GM19438 (cell line): Measurements from ENCODE around the gene CEP162.
"Not testable (repeated sequence)": the region's sequence is repeated elsewhere in the genome, so short reads cannot be mapped to it uniquely, and the experiment has no call there.

Experiments
- ATAC-seq: cut with Tn5 transposase; IDR thresholded peaks from one replicate; pipeline ENCODE4 v1.9.1; 2021; ENCODE audit warnings: low read depth; ENCODE audit not compliant: unreplicated experiment

CEP162 gene

GRCh38 chr6:84164328-84164727 is 63.1 kb downstream of the CEP162 start:
- ATAC-seq, result not testable (repeated sequence)

- ATAC-seq, result no peak
These were observed 66.3 kb downstream of the CEP162 start for GRCh38 chr6:84161190-84161589.

- no peak for ATAC-seq
These were observed 71.1 kb downstream of the CEP162 start for GRCh38 chr6:84156306-84156705.

- no peak for ATAC-seq
These were observed 75.8 kb downstream of the CEP162 start for GRCh38 chr6:84151669-84152068.

GRCh38 chr6:84150705-84151104 is 76.7 kb downstream of the CEP162 start:
- ATAC-seq, result no peak

- no peak for ATAC-seq
These were observed 85.9 kb downstream of the CEP162 start for GRCh38 chr6:84141521-84141920.

GRCh38 chr6:84139311-84139710 is 88.1 kb downstream of the CEP162 start:
- ATAC-seq, result no peak

GRCh38 chr6:84137989-84138575 is 89.4 kb downstream of the CEP162 start:
- ATAC-seq, result no peak

GRCh38 chr6:84137051-84137375 is 90.4 kb downstream of the CEP162 start:
- no peak for ATAC-seq

GRCh38 chr6:84136364-84137050 is 90.9 kb downstream of the CEP162 start:
- no peak for ATAC-seq

- no peak for ATAC-seq
These were observed 92.2 kb downstream of the CEP162 start for GRCh38 chr6:84135291-84135690.

GRCh38 chr6:84133385-84133784 is 94.1 kb downstream of the CEP162 start:
- ATAC-seq, result not testable (repeated sequence)

GRCh38 chr6:84129588-84129987 is 97.9 kb downstream of the CEP162 start:
- ATAC-seq, result not testable (repeated sequence)

GRCh38 chr6:84123186-84123585 is 104.3 kb downstream of the CEP162 start:
- ATAC-seq, result no peak

- no peak for ATAC-seq
These were observed 108.2 kb downstream of the CEP162 start for GRCh38 chr6:84119277-84119676.

- ATAC-seq, result no peak
These were observed 109.3 kb downstream of the CEP162 start for GRCh38 chr6:84118191-84118590.

GRCh38 chr6:84114933-84115594 is 112.4 kb downstream of the CEP162 start:
- ATAC-seq, result not testable (repeated sequence)

GRCh38 chr6:84111351-84111750 is 116.1 kb downstream of the CEP162 start:
- ATAC-seq, result not testable (repeated sequence)

GRCh38 chr6:84107495-84107894 is 119.9 kb downstream of the CEP162 start:
- ATAC-seq, result no peak

- not testable (repeated sequence) for ATAC-seq
These were observed 122.1 kb downstream of the CEP162 start for GRCh38 chr6:84105215-84105924.

GRCh38 chr6:84103029-84103428 is 124.4 kb downstream of the CEP162 start:
- ATAC-seq, result no peak
